Liver (tissue), 9 donors: ENCODE measurements around the gene TAGLN2. TPM values are rescaled to one million over a fixed set of nuclear protein-coding genes. Genes with fewer than 3 reads are reported as not detected.

Experiments
- DNase-seq: peaks from one replicate; pipeline ENCODE4 v3.0.0-alpha.2; 2017; ENCODE audit warnings: low spot score
- H3K27ac ChIP-seq, 2 donors: one replicate each; pipeline ENCODE4 v1.7.0; 2013; ENCODE audit warnings: inconsistent platforms in 2 of 2, low read length in 2 of 2, control low read depth in 1 of 2, low read depth in 1 of 2, mild to moderate bottlenecking in 1 of 2
- H3K27me3 ChIP-seq, 4 donors: one replicate each; pipeline versions ENCODE4 v1.6.1 to v1.7.0; 2013; ENCODE audit warnings: low read length in 3 of 4, inconsistent platforms in 1 of 4, mild to moderate bottlenecking in 1 of 4, moderate library complexity in 1 of 4; ENCODE audit not compliant: control insufficient read depth in 4 of 4, insufficient read depth in 4 of 4
- H3K36me3 ChIP-seq, 4 donors: one replicate each; pipeline versions ENCODE4 v1.6.1 to v1.7.0; 2013; ENCODE audit warnings: low read length in 3 of 4, mild to moderate bottlenecking in 3 of 4, low read depth in 1 of 4, moderate library complexity in 1 of 4; ENCODE audit not compliant: control insufficient read depth in 4 of 4, insufficient read depth in 3 of 4
- H3K4me1 ChIP-seq, 4 donors: one replicate each; pipeline versions ENCODE4 v1.6.1 to v1.7.0; 2013; ENCODE audit warnings: low read length in 3 of 4, mild to moderate bottlenecking in 3 of 4, moderate library complexity in 1 of 4; ENCODE audit not compliant: control insufficient read depth in 4 of 4, insufficient read depth in 4 of 4
- H3K4me3 ChIP-seq, 3 donors: one replicate each; pipeline versions ENCODE4 v1.6.1 to v1.7.0; 2013; ENCODE audit warnings: low read length in 3 of 3, control low read depth in 1 of 3, low read depth in 1 of 3, mild to moderate bottlenecking in 1 of 3
- H3K9ac ChIP-seq, 2 donors: one replicate each; pipeline ENCODE4 v1.7.0; 2013; ENCODE audit warnings: low read length in 2 of 2, mild to moderate bottlenecking in 2 of 2, moderate library complexity in 2 of 2, control low read depth in 1 of 2, low read depth in 1 of 2
- H3K9me3 ChIP-seq, 4 donors: one replicate each; pipeline versions ENCODE4 v1.6.1 to v1.7.0; 2013; ENCODE audit warnings: low read length in 3 of 4; ENCODE audit not compliant: control insufficient read depth in 4 of 4
- ATF3 ChIP-seq: IDR thresholded peaks from 2 replicates; pipeline ENCODE4 v1.6.1; 2016; ENCODE audit warnings: antibody characterized with exemption
- CTCF ChIP-seq: fragments of 150-350 bp; IDR thresholded peaks from 2 replicates; pipeline ENCODE4 v1.5.1; 2017; ENCODE audit warnings: improper control_type of control experiment, low read depth, low read length; ENCODE audit not compliant: missing input control
- EGR1 ChIP-seq, 2 donors: IDR thresholded peaks; 2 replicates each; pipeline ENCODE4 v1.6.1; 2016 to 2018; ENCODE audit warnings: antibody characterized with exemption in 2 of 2, low read depth in 2 of 2
- FOXA1 ChIP-seq: IDR thresholded peaks from 2 replicates; pipeline ENCODE4 v1.6.1; 2016; ENCODE audit warnings: antibody characterized with exemption
- FOXA2 ChIP-seq: IDR thresholded peaks from 2 replicates; pipeline ENCODE4 v1.6.1; 2016; ENCODE audit warnings: antibody characterized with exemption
- GABPA ChIP-seq, 2 donors: IDR thresholded peaks in 1 of 2; conservative IDR thresholded peaks in 1 of 2; 2 replicates each; pipeline ENCODE4 v1.6.1; 2016; ENCODE audit warnings: antibody characterized with exemption in 2 of 2, mild to moderate bottlenecking in 1 of 2, moderate library complexity in 1 of 2
- HNF4G ChIP-seq: IDR thresholded peaks from 2 replicates; pipeline ENCODE4 v1.6.1; 2016; ENCODE audit warnings: antibody characterized with exemption
- JUND ChIP-seq, 2 donors: IDR thresholded peaks; 2 replicates each; pipeline ENCODE4 v1.6.1; 2016; ENCODE audit warnings: antibody characterized with exemption in 2 of 2
- MAX ChIP-seq: IDR thresholded peaks from 2 replicates; pipeline ENCODE4 v1.6.1; 2016; ENCODE audit warnings: antibody characterized with exemption
- NR2F2 ChIP-seq: IDR thresholded peaks from 2 replicates; pipeline ENCODE4 v1.6.1; 2016; ENCODE audit warnings: antibody characterized with exemption
- REST ChIP-seq: IDR thresholded peaks from 2 replicates; pipeline ENCODE4 v1.6.1; 2016; ENCODE audit warnings: antibody characterized with exemption, mild to moderate bottlenecking
- RXRA ChIP-seq, 2 donors: IDR thresholded peaks; 2 replicates each; pipeline ENCODE4 v1.6.1; 2017 to 2018; ENCODE audit warnings: antibody characterized with exemption in 2 of 2, mild to moderate bottlenecking in 1 of 2
- SP1 ChIP-seq: IDR thresholded peaks from 2 replicates; pipeline ENCODE4 v1.6.1; 2018; ENCODE audit warnings: antibody characterized with exemption, mild to moderate bottlenecking
- TAF1 ChIP-seq: conservative IDR thresholded peaks from 2 replicates; pipeline ENCODE4 v1.6.1; 2016; ENCODE audit warnings: antibody characterized with exemption, mild to moderate bottlenecking
- YY1 ChIP-seq: IDR thresholded peaks from 2 replicates; pipeline ENCODE4 v1.6.1; 2016; ENCODE audit warnings: antibody characterized with exemption, mild to moderate bottlenecking
- ZBTB33 ChIP-seq: IDR thresholded peaks from 2 replicates; pipeline ENCODE4 v1.6.1; 2016; ENCODE audit warnings: antibody characterized with exemption
- WGBS: extraction: QIAGEN DNeasy Blood & Tissue Kit; methylation state at CpG from one replicate; pipeline ENCODE4 v1.1.7; 2013; 5-methylcytosine and 5-hydroxymethylcytosine counted together
- polyA plus RNA-seq, 2 donors: library from polyadenylated mRNA; stranded (reverse) in 1 of 2; unstranded in 1 of 2; fragments of 200-250 nt in 1 of 2; fragments of >200 nt in 1 of 2; fragmentation: Nextera tagmentation in 1 of 2; extraction: Ambion mirVana in 1 of 2; gene quantifications; one replicate each; pipeline versions ENCODE4 v1.2.1 to v1.2.3, GENCODE V29; 2013 to 2015
- total RNA-seq, 2 donors: library from RNA; depleted of rRNA; stranded (reverse); fragments of >200 nt; gene quantifications; one replicate each; pipeline ENCODE4 v1.2.3, GENCODE V29; 2014
- donor health status: healthy.
- donor health status: healthy.
- donor health status: healthy.
- donor health status: healthy.
- donor health status: healthy.

The TAGLN2 gene
- total and polyA plus RNA-seq, 4 donors: 46.4 to 113 (median 79.8) TPM

- H3K27me3 ChIP-seq: no peaks in the 10 kb centered on the region
- H3K36me3 ChIP-seq: peaks cover 0 to 33% (median 17%) of the 10 kb centered on the region in 4 donors
- DNase-seq: no peak
- no peak for TF ChIP-seq FOXA2
- no peak for TF ChIP-seq GABPA (IDR thresholded peaks at IDR 0.05 in 1 of 2, conservative IDR thresholded peaks at IDR 0.05 in 1 of 2)
- no peak for TF ChIP-seq NR2F2
- TF ChIP-seq SP1: no peak
- TF ChIP-seq ZBTB33: no peak
- no peak for TF ChIP-seq FOXA1
- TF ChIP-seq ATF3: no peak
- TF ChIP-seq EGR1 (IDR thresholded peaks at IDR 0.05; ENCODE audit: low read depth in 2 of 2): no peak
- no peak overlapping the region for H3K9ac ChIP-seq
- H3K4me1 ChIP-seq: peaks cover 3 to 8% (median 6%) of the 10 kb centered on the region in 4 donors
- H3K9me3 ChIP-seq: no peaks in the 10 kb centered on the region
- no peak overlapping the region for H3K27ac ChIP-seq
- WGBS: over 99% methylated on average over 3 of the region's 3 CpGs
- H3K4me3 ChIP-seq: no peak overlapping the region
Observed at GRCh38 chr1:159931795-159932173, 6.5 kb upstream of the TAGLN2 start.

- no peaks in the 10 kb centered on the region for H3K9me3 ChIP-seq
- H3K27me3 ChIP-seq: no peaks in the 10 kb centered on the region
- no peak overlapping the region for H3K4me3 ChIP-seq
- no peak for TF ChIP-seq RXRA (IDR thresholded peaks at IDR 0.05)
- TF ChIP-seq EGR1 (IDR thresholded peaks at IDR 0.05; ENCODE audit: low read depth in 2 of 2): no peak
- H3K27ac ChIP-seq: no peak overlapping the region
- DNase-seq: no peak
- H3K9ac ChIP-seq: no peak overlapping the region
- peaks cover 0 to 33% (median 17%) of the 10 kb centered on the region in 4 donors for H3K36me3 ChIP-seq
- H3K4me1 ChIP-seq: peaks cover 0 to 3% (median 1%) of the 10 kb centered on the region in 4 donors
- WGBS: 94% methylated on average over 13 of the region's 13 CpGs
Observed at GRCh38 chr1:159931101-159931794, 5.9 kb upstream of the TAGLN2 start.

GRCh38 chr1:159930634-159931033 is 5.3 kb upstream of the TAGLN2 start:
- DNase-seq: no peak
- WGBS: 96% methylated on average over 8 of the region's 8 CpGs
- no peaks in the 10 kb centered on the region for H3K9me3 ChIP-seq
- TF ChIP-seq CTCF: no peak
- no peak for TF ChIP-seq HNF4G
- TF ChIP-seq REST: no peak
- no peak for TF ChIP-seq GABPA (IDR thresholded peaks at IDR 0.05 in 1 of 2, conservative IDR thresholded peaks at IDR 0.05 in 1 of 2)
- no peak for TF ChIP-seq MAX
- TF ChIP-seq EGR1 (IDR thresholded peaks at IDR 0.05; ENCODE audit: low read depth in 2 of 2): no peak
- TF ChIP-seq FOXA2: no peak
- TF ChIP-seq TAF1: no peak
- no peak for TF ChIP-seq ZBTB33
- no peak for TF ChIP-seq JUND (IDR thresholded peaks at IDR 0.05)
- TF ChIP-seq ATF3: no peak
- TF ChIP-seq YY1: no peak
- no peak for TF ChIP-seq RXRA (IDR thresholded peaks at IDR 0.05)
- H3K27ac ChIP-seq: no peak overlapping the region
- H3K4me1 ChIP-seq: peaks cover 0 to 6% (median 2%) of the 10 kb centered on the region in 4 donors
- no peaks in the 10 kb centered on the region for H3K27me3 ChIP-seq
- no peak overlapping the region for H3K9ac ChIP-seq
- no peak overlapping the region for H3K4me3 ChIP-seq
- H3K36me3 ChIP-seq: peaks cover 0 to 33% (median 17%) of the 10 kb centered on the region in 4 donors
